Activated CD4-positive, alpha-beta T cell treated with anti-CD3 and anti-CD28 coated beads, Interleukin-2, amount 50 U/mL, for 48 hours (primary cell): Measurements from ENCODE around the gene MC2R.

Source experiments
- DNase-seq, 2 experiments: peaks; one replicate each; pipeline ENCODE4 v3.0.0-alpha.2; 2020

MC2R gene

DNA sequence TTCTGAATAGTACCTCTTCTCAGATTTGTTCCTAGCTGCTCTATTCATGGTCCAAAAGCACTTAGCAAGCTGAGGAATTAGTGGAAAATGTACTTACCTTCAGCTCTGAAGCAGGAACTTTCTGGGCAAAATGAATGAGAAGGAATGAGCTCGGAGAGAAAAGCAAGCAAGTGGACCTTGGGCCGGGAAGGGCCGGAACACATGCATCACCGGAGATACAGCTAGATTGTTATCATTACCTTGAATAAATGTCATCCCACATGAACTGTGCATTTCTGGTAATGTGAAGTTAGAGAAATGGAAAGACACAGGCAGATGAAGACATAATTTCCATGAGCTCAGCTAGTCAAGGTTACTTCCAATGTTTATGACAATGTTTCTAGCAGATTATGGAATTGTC is at the start of gene MC2R:
TSS of gene MC2R (minus strand) at position 146 of the 400 bp plus-strand sequence. CDS start 30,018 bp downstream, outside the sequence.
- no peak for DNase-seq

DNA sequence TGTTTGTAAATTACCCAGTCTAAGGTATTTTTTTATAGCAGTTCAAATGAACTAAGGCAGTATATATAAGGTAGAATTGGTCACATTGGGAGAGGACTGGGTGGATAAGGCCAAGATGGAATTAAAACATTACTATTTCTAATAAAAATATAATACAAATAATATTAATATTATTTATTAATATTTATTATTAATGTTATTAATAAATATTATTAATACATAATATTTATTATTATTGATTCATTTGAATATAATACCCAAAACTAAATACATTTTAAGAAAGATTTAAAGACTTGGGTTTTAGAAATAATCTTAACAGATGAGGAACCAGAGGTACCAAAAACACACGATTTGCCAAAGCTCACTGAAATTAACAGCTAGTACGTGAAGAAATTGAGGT is 30.5 kb upstream of the MC2R start:
- DNase-seq, result no peak

DNA sequence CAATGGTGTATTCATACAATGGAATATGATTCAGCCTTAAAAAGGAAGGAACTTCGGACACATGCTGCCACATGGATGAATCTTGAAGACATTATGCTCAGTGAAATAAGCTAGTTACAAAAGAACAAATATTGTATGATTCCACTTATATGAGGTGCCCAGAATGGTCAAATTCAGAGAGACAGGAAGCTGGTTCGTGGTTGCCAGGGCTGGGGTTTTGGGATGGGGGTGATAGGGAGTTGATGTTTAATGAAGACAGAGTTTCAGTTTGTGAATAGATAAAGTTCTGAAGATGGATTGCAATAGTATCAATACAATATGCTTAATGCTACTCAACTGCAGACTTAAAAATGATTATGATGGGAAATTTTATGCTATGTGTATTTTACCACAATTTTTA is 28.0 kb upstream of the MC2R start:
- DNase-seq, result no peak

DNA sequence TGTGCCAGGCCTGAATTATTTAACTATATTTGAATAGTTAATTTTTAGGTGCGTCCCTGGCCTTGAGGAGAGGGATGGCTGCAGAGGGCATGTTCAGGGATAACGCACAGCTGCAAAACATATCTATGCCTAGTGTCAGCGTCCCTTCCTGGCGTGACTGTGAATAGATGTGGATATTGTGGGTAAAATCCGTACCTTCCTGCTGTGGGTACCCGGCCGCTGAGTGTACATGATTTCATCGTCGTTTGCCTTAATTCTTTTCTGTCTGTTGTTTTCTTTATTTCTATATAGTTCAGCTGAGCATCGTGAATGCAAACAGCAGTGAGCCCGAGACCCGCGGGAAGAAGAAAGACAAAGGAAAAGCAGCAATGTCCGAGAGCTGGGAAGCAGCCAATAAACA is 25.0 kb upstream of the MC2R start:
- no peak for DNase-seq

DNA sequence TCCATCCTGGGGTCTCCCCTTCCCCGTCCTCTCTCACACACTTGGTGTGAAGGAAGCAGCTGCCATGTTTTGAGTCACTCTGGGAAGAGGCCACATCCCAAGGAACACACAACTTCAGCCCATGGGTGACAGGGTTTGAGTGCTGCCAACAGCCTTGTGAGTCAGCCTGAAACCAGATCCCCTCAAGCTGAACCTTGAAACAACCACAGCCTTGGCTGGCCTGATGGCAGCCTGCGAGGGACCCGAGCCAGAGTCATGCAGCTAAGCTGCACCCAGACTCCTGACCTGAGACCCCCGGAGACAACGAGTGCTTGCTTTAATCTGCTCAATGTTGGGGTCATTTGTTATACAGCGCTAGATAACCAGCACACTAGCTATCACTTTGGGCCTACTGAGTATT is 19.3 kb upstream of the MC2R start:
- no peak for DNase-seq

DNA sequence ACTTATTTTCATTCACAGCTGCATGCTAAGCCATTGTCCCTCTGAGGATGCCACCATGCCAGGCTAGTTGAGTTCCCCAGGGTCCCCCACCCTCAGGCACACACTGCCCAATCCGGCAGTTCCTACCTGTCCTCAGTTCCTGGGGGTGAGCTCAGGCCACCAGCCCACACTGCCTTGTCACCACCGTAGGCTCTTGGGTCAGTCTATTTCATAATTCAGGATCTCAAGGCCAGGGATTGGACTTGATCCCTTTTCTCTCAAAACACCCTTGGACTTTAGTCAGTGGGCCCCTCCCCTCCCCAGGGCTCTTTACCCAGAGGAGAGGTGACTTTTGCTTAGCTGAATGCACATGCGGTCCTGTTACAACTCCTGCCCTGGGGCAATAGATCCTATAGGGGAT is 18.7 kb upstream of the MC2R start:
- no peak for DNase-seq

DNA sequence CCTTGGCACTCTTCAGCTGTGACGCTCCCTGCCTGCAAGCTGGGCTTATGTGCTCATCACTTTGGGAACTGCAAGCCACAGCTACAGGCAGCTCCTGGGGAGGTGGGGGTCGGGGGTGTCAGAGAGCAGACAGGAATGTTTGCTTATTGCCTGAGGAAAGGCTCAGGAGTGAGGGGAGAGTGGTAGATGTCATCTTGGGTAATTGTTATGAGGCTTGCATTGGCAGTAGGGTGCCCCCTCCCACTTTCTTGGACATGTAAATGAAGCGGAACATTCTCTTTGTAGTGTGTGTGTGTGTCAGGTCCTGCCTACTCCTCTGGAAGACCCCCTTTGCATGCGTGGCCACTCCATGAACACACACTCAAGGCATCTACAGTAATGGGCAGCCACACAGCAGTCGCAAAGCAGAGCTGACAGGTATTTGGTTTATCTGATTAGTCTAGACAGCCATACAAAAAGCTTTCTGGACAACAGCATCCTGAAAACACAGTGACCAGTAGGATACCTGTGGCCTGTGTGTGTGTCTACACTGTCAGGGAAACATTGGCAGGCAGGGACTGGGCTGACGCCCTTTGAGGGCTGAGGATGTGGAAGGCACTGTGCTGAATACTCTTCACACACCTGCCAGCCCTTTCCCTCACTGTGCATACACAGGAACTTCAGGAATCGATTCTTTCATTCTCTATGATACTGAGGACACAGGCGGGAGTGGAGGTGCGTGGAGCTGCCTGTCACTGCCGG is 17.1 kb upstream of the MC2R start:
- DNase-seq, result no peak

DNA sequence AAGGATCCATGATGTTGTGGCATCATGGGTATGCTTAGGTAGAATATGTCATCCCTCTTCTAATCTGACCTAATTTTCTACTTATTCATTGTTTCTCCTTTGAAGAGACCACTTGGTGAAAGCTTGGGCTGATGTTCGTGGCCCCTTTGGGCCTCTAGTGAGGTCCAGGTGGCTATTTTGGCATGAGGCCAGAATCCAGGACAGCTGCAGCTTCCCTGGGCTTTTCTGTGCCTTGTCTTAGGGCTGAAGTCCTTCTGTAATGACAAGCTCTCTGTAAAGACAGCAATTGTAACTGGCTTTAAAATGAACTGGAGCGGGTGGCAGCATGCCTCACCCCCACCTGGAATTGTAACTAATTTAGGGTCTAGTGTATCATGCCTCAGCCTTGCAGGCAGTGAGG is 15.6 kb upstream of the MC2R start:
- no peak for DNase-seq

DNA sequence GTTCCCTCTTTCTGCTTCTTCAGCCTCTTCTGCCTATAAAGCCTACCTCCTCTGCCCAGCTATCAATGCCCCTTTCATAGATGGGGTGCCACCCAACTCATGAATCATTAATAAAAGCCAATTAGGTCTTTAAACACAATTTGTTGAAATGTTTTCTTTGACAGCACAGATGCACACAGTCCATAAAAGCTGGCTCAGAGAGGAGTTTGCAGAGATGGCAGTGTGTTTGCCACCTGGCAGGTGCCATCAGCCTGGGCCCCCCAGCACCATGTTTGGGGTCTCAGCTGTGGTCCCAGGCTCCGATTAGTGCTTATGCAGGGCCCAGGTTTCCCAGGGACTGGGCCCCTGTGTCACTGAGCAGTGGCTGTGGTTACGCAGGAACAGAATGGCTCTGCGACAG is 7.9 kb upstream of the MC2R start:
- no peak for DNase-seq

DNA sequence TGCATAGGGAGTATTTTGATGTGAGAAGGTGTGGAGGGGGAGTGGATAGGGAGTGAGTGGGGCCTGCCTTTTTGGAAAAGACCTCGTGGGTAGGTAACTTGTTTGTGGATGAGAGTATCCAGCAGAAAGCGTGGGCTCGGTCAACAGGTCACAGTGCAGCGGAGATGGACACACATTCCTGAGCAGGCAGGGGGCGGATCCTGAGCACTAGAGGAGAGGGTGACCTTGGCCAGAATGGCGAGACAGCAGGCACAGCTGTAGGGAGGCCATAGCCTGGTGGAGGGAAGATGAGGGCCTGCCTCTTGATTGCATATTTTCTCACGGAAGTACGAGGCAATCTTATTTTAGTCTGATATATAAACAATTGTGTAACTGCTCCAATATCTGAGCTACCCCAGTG is 3.6 kb upstream of the MC2R start:
- no peak for DNase-seq

DNA sequence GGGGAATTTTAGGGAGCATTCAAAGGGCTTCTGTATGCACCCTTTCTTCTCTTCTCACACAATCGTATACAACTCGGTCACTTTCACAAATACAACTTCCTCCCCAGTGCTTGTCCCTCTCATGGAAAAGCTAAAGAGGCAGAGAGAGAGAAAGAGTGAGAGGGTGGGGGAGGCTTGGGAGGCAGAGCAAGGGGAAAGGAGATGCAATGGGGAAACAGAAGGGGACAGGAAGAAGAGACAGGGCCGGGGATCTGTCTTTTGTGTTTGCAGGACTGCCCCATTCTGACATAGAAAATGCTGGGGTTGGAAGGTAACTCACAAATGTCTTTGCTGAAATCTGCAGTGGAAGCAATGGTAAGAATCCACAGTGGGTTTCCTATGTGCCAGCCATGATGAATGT is 2.1 kb upstream of the MC2R start:
- no peak for DNase-seq

DNA sequence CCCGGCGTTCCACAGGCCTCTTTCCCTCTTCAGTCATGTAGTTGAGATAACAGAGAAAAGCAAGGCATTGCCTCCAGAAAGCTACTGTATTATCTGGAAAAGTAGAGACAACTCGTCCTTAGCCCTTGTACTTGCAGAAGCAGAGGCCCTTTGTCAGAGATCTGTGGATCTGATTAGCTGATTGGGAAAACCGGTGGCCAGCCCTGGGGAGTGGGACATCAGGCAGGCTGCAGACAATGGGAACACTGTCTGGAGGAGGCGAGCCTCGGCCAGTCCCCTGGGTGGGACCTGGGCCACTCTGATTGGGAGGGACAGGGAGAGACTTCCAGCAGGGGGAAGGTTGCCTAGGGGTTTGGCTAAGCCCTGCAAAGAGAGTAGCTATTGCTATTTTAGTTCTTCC is 1.2 kb upstream of the MC2R start:
- DNase-seq, result no peak

DNA sequence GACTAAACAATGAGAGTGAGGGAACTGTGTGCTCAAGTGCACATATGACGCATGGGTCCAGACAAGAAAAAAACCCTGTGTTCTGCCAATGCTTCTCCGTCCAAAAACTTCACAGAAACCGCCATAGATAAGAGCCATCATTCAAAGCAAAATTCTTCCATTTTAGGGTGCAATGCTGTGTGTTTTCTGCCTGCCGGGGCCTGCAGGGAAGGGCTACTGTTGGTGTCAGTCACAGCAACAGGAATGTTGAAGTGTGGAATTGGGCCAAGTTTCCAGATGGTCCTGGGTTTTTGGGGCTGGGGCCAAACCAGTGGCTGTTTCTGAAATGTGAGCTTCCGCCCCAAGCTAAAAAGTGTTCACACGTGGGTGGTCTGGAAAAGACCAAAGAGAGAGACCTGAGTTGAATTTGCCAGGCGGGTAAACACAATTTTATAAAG is 677 bp upstream of the MC2R start:
- DNase-seq, result no peak

DNA sequence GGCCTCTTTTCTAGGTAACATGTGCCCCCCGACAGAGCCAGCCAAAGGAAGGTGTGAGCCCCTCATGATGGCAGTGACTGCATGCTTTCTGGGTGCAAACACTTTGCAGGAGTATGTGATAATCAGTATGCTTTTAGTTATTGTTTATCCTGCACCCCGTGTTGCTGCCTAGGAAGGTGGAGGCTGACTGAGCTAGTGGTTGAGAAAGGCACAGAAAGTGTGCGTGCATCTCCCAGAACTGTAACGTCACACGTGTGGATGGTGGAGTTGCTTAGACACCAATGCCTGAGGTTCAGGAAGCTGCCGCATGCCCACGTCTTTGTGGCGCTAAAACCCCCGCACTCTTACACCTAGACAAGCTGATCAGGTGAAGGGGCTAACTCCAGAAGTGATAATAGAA is 580 bp downstream of the MC2R start:
- DNase-seq, result no peak

DNA sequence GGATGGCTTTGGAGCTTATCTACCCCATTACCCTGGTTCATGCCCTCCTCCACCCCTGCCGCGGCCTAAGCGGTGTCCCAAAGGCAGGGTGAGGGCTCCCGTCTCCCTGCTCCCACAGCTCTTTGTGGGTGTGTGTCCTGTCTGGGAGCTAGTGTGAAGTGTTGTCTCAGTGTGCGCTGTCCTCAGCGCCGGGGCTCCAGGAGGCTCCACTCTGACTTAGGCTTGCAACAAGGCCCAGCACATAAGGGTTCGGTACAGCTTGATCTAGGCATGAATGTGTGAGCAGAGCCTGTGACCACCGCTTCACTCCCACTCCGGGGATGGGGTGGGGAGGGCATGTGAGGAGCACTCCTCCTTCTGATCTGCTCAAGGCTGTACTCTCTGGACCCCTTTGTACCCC is 1.2 kb downstream of the MC2R start:
- DNase-seq, result no peak

DNA sequence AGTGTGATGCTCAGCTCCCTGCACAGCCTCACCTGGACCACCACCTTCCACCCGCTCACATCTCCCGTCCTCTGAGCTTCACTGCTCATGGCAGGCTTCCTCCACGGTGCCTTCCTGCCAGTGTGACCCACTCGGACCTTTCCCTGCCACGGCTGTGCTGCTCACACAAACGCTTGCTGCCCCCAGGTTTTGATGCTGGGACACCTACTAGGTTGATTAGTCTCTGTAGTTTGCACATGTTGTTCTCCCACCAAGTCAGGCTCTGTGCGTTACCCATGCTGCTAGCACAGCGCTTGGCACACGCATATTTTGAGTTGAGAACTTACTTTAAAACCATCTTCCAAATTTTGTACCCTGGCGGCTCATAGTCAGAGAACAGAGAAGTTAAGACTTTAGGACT is 2.1 kb downstream of the MC2R start:
- DNase-seq, result no peak

DNA sequence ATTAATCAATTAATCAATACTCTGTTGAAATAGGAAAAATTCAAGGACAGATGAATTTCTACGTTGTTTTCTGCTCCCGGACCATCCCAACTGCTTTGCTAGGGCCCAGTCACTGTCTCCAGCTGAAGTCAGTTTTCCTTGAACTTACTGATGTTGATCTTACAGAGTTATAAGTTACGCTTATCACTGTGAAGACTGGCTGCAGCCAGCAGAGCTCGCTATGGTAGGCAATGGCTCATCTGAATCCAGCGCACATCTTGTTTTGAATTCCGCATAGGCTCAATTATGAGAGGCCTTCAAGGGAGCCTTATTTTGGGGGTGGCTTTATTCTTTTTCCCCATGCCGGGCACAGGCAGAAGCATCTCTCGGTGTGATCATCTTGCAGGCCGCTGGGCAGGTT is 2.7 kb downstream of the MC2R start:
- DNase-seq, result no peak

DNA sequence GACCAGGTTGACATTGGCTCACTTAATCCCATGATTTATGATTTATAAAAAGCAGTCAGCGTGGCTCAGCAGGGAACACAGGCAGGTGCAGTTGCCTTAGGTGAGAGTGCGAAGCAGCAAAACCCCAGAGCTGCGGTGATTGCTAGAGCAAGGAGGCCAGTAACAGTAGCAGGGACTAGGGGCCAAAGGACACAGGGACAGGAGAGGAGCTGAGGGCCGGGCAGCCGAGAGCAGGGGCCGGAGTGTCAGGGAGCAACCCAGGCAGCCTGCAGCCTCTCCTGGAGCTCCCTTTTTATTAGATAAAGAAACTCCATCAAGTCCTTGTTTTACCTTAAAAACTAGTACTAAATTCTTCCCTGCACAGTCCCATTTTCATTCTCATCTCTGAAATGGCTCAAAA is 4.3 kb downstream of the MC2R start:
- no peak for DNase-seq

DNA sequence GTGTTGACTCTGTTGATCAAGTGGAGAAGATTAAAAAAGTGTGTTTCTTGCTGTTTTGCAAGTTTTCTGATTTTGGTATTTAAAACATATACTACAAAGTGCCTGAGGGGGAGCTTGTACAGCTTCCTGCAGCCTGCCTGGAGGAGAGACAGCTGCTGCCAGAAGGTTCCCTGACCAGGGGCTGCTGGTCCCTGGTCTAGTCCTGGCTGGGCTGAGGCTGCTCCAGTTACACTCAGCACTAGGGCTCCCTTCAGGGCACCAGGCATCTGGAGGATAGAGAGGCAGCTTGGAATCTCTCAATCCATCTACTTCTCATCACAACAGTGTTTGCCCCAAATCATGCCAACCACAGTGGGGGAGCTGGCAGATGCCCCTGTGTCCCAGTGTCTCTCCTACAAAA is 4.8 kb downstream of the MC2R start:
- DNase-seq, result no peak

DNA sequence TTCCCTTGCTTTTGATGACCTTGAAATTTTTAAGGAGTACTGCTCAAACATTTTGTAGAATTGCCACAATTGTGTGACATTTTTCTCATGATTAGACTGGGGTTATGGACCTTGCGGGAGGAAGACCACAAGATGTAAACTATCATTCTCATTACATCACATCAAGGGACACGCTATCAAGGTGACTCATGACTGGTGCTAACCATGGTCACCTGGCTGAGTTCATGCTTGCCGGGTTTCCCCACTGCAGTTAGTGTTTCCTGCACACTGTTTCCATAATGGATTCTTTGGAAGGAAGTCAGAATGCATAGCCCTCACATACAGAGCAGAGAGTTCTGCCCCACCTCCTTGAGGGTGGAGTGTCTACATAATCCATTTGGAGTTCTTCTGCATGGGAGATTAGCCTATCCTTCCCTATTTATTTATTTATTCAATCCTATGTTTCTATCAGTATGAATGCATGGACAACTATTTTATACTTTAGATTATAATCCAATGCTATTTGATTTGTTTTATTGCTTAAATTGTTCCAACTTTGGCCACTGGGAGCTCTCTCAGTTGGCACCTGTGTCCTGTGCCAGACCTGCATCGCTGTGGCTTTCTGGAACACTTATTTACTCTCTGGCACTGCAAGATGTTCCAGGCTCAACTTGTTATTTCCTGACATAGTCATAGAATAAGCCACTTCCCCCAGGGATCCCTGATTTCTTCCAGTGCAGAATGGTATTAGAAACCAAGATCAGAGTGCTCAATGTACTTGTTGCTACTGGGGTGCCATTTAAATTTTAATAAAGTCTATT is 6.0 kb downstream of the MC2R start:
- DNase-seq, result no peak

DNA sequence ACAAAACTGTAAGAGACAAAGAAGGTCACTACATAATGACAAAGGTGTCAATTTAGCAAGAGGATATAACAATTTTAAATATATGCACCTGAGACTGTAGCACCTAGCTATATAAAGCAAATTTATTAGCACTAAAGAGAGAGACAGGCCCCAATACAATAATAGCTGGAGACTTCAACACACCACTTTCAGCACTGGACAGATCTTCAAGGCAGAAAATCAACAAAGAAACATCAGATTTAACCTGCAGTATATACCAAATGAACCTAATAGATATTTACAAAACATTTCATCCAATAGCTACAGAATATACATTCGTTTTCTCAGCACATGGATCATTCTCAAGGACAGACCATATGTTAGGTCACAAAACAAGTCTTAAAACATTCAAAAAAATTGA is 14.7 kb downstream of the MC2R start:
- no peak for DNase-seq

DNA sequence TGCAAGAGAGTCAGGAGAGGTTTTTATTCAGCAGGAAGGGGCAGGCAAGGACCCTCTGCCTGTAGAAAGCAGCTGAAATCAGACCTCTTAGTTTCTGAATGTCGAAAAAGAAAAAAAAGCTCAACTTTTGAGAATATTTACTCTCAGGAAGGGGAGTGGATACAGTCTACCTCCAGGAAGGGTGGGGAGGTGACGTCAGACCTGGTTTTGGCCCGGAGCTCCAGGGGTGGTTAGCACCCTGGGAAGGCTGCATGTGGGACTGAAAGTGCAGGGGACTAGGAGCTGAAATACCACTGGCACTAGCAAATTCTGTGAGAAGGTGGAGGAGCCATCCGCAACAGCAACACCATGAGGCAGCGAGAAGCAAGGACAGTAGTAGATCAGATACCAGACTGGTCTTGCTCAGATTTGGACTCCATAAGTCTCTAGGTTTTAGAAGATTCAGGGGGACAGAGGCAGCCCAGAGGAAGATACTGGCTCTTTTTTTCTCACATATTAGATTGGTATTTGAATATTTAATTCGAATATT is 19.8 kb downstream of the MC2R start:
- DNase-seq, result no peak

DNA sequence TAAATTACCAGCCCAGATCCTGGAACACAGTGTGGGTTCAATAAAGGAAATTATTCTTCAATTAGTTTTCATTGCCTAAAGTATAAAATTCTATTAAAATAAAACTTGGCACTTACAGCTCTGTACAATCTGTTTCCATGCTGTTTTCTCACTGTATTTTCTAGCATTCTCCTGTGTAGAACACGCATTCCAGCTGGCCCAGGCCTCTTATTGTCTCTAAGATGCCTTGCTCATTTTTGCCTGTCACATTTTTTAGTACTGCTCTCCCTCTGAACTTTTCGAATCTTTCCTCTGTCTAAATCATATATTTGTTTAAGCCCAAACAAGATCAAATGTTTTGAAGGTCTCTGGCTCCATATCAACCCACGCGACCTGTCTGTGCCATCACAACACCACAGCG is 20.8 kb downstream of the MC2R start:
- no peak for DNase-seq

DNA sequence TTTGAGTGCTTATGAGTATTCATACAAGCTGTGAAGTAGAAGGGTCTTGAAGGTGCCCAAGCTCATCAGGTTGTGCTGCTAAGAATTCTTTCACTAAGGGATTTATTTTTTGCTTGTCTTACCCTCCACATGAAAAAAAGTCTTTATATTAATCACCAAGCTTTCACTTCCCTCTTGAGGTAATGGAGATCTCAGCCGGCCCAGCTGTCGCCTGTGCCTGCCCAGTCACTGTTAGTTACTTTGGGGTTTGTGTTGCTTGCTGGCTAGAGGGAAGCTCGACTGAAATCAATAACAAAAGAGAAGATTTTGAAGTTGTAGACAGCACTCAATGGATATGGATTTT is 21.9 kb downstream of the MC2R start:
- DNase-seq, result no peak

DNA sequence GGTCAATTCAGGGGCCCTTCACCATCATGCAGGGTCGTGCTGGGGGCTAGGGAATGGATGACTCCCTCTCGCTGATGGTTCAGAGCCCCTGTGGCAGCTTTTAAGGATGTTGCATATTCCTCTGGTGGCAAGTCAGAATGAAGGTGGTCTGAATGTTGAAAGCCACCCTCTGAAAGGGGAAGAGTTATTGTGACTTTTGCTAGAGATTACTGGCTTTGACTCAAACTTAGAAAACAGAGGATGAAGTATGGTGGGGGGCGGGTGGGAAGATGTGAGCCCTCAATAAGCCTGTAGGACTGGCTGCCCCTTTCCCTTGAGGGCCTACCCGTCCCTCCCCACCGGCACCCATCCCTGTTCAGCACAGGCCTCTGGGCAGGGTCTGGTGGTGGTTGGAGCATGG is 23.2 kb downstream of the MC2R start:
- DNase-seq, result no peak
